HCT116 (cell line): ENCODE results near the gene PGM3. TPM values are rescaled to one million over a fixed set of nuclear protein-coding genes. Genes with fewer than 3 reads are reported as not detected.
A peak's percentile ranks its signal among the peaks of the same experiment; 100 is the strongest.

Experiments
- ATAC-seq: fragments of 200-7000 bp; cut with Tn5 transposase; 2 replicates; pipeline ENCODE4 v1.9.1; 2020; ENCODE audit warnings: mild to moderate bottlenecking, moderate library complexity
- BruUV-seq: library from RNA; stranded (reverse); fragments of 400-500 nt; replicated peaks from 2 replicates; lab custom pipeline; 2021; lab: Mats Ljungman, UMichigan
- CTCF ChIA-PET: fragments of 300-600 bp; sonication (Branson Sonifier 250); formaldehyde crosslinking; loops from one replicate; lab custom pipeline; 2021; ENCODE audit warnings: antibody characterized with exemption; lab: Charles Lee
- POLR2A ChIA-PET: fragments of 300-600, 350-600 bp; sonication (Branson Sonifier 250); formaldehyde crosslinking; loops from one replicate; lab custom pipeline; 2021; ENCODE audit warnings: antibody characterized with exemption; lab: Charles Lee
- RAD21 ChIA-PET, 2 experiments: fragments of 300-600 bp; sonication (Branson Sonifier 250); formaldehyde crosslinking; loops; one replicate each; lab custom pipeline; 2023; ENCODE audit warnings: low total read pairs in 2 of 2; ENCODE audit not compliant: uncharacterized antibody in 2 of 2, unreplicated experiment in 2 of 2, low non-redundant PET in 1 of 2; lab: Charles Lee
- DNase-seq: peaks from one replicate; pipeline ENCODE4 v3.0.0-alpha.2; 2010; ENCODE audit warnings: low read depth, low spot score
- H2AFZ ChIP-seq: fragments of 200-600 bp; shearing (Covaris generic), sonication (generic); 2 replicates; pipeline ENCODE4 v1.6.1; 2017; ENCODE audit warnings: low read depth, mixed run types, mixed read lengths, antibody characterized with exemption, low read length; ENCODE audit not compliant: poor library complexity, severe bottlenecking
- H3K27ac ChIP-seq: 2 replicates; pipeline ENCODE4 v1.5.1; 2012; ENCODE audit warnings: low read depth, low read length
- H3K27me3 ChIP-seq: fragments of 200-600 bp; sonication (generic); 2 replicates; pipeline ENCODE4 v1.6.1; 2016; ENCODE audit warnings: mixed run types, low read length, mixed read lengths; ENCODE audit not compliant: insufficient read depth
- H3K36me3 ChIP-seq, 2 experiments: fragments of 200-500 bp in 1 of 2; fragments of 200-600 bp in 1 of 2; sonication (Bioruptor generic) in 1 of 2; sonication (generic) in 1 of 2; 2 replicates each; pipeline versions ENCODE4 v1.5.1 to v1.6.1; 2014 to 2016; ENCODE audit warnings: low read length in 2 of 2, inconsistent platforms in 1 of 2, mixed read lengths in 1 of 2, mixed run types in 1 of 2; ENCODE audit not compliant: insufficient read depth in 2 of 2, control insufficient read depth in 1 of 2
- H3K4me1 ChIP-seq, 2 experiments: fragments of 200-600 bp in 1 of 2; sonication (generic) in 1 of 2; 2 replicates each; pipeline versions ENCODE4 v1.5.1 to v1.6.1; 2012 to 2017; ENCODE audit warnings: low read length in 2 of 2, inconsistent platforms in 1 of 2, mild to moderate bottlenecking in 1 of 2, mixed read lengths in 1 of 2, mixed run types in 1 of 2, moderate library complexity in 1 of 2; ENCODE audit not compliant: insufficient read depth in 2 of 2, control insufficient read depth in 1 of 2
- H3K4me2 ChIP-seq: fragments of 200-600 bp; sonication (generic); 2 replicates; pipeline ENCODE4 v1.6.1; 2017; ENCODE audit warnings: mixed run types, low read length, mixed read lengths
- H3K4me3 ChIP-seq, 2 experiments: fragments of 200-600 bp in 1 of 2; sonication (generic) in 1 of 2; replicated peaks in 1 of 2; 2 replicates each; pipeline ENCODE4 v1.5.1; 2011 to 2016; ENCODE audit warnings: low read length in 2 of 2, control low read depth in 1 of 2, low read depth in 1 of 2, mild to moderate bottlenecking in 1 of 2, mixed read lengths in 1 of 2, mixed run types in 1 of 2
- H3K79me2 ChIP-seq: fragments of 200-600 bp; sonication (generic); 2 replicates; pipeline ENCODE4 v1.6.1; 2017; ENCODE audit warnings: mild to moderate bottlenecking, mixed run types, low read length, moderate library complexity, mixed read lengths; ENCODE audit not compliant: insufficient read depth
- H3K9ac ChIP-seq: fragments of 200-600 bp; sonication (generic); 2 replicates; pipeline ENCODE4 v1.6.1; 2016; ENCODE audit warnings: low read length, mixed read lengths
- H3K9me2 ChIP-seq: fragments of 200-600 bp; sonication (generic), shearing (Covaris generic); 2 replicates; pipeline ENCODE4 v1.6.1; 2017; ENCODE audit warnings: mixed run types, mild to moderate bottlenecking, moderate library complexity; ENCODE audit not compliant: insufficient read depth
- H3K9me3 ChIP-seq, 2 experiments: fragments of 200-500 bp in 1 of 2; fragments of 200-600 bp in 1 of 2; sonication (Bioruptor generic) in 1 of 2; sonication (generic) in 1 of 2; 2 replicates each; pipeline ENCODE4 v1.6.1; 2014 to 2017; ENCODE audit warnings: low read length in 2 of 2, mixed read lengths in 2 of 2, inconsistent platforms in 1 of 2, low read depth in 1 of 2, mild to moderate bottlenecking in 1 of 2, mixed run types in 1 of 2, moderate library complexity in 1 of 2; ENCODE audit not compliant: control insufficient read depth in 1 of 2, insufficient read depth in 1 of 2
- H4K20me1 ChIP-seq: fragments of 200-600 bp; sonication (generic), shearing (Covaris generic); 2 replicates; pipeline ENCODE4 v1.6.1; 2017; ENCODE audit warnings: mixed run types, mild to moderate bottlenecking, moderate library complexity; ENCODE audit not compliant: insufficient read depth
- CTCF ChIP-seq, 3 experiments: fragments of 200-600 bp in 1 of 3; sonication (generic) in 1 of 3; IDR thresholded peaks in 2 of 3; conservative IDR thresholded peaks in 1 of 3; 2 replicates each; pipeline ENCODE4 v1.5.1; 2012 to 2017; ENCODE audit warnings: low read depth in 2 of 3, low read length in 2 of 3, antibody characterized with exemption in 1 of 3, borderline replicate concordance in 1 of 3, control low read depth in 1 of 3, mild to moderate bottlenecking in 1 of 3, mixed read lengths in 1 of 3, mixed run types in 1 of 3, moderate library complexity in 1 of 3; ENCODE audit not compliant: insufficient read depth in 1 of 3
- FOSL1 ChIP-seq: IDR thresholded peaks from 2 replicates; pipeline ENCODE4 v1.6.1; 2012; ENCODE audit warnings: low read depth
- RAD21 ChIP-seq: IDR thresholded peaks from 2 replicates; pipeline ENCODE4 v1.6.1; 2012; ENCODE audit warnings: low read depth, mild to moderate bottlenecking
- TCF7L2 ChIP-seq: IDR thresholded peaks from 2 replicates; pipeline ENCODE4 v1.7.0; 2011; ENCODE audit warnings: borderline replicate concordance, inconsistent platforms; ENCODE audit not compliant: insufficient read depth, insufficient read length; ENCODE audit errors: extremely low read depth
- YY1 ChIP-seq: IDR thresholded peaks from 2 replicates; pipeline ENCODE4 v1.6.1; 2011; ENCODE audit warnings: low read length, low read depth, moderate library complexity, mild to moderate bottlenecking; ENCODE audit not compliant: insufficient replicate concordance; ENCODE audit errors: extremely low read depth
- intact Hi-C: fragments of 100-400 bp; cut with micrococcal nuclease; formaldehyde crosslinking; loops from 2 replicates; pipeline ENCODE4 v1.10.0; 2022
- total RNA-seq: library from RNA; stranded (reverse); gene quantifications from one replicate; pipeline ENCODE4 v1.2.1, GENCODE V29; 2021; ENCODE audit not compliant: unreplicated experiment
- TF ChIP-seq, protein P1 (sequence below): IDR thresholded peaks from 2 replicates; pipeline ENCODE4 v1.6.1; 2012; ENCODE audit warnings: low read depth

Gene PGM3
- total RNA-seq, 1 experiment from 2014 or later, result 63.5 TPM

DNA sequence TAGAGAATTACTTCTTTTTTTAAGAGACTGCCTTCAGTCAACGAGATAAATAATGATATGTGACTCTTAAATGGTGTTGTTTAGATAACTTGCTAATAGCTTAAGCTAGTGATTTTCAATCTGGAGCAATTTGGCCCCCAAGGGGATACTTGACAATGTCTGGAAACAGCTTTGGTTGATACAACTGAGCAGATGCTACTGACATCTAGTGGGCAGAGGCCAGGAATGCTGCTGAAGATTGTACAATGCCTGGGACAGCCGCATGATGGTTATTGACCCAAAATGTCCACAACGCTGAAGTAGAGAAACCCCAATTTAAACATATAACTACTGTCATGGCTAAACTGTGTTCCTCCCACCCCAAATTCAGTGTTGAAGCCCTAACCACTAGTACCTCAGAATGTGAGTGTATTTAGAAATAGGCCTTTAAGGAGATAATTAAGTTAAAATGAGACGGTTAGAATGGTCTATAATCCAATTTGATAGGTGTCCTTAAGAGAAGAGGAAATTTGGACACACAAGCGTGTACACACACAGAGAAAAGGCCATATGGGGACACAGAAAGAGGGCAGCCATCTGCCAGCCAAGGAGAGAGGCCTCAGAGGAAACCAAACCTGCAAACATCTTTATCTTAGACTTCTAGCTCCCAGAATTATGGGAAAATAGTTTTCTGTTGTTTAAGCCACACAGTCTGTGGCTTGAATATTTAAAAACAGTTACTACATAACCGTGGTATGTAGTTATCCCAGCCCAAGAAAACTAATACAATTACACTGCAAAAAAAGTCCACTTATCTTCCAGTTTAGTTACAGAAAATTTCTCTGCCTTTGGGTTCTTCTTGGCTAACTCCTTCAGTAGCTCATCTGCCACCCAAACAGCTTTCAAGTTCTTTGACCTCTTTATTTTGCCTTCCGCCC is 22.3 kb upstream of the PGM3 start:
- intact Hi-C loops, result loop anchor here (1.0 to 5.0 kb wide), 2 partner anchors 148 to 963 kb away; partner anchors contain the start of gene DOP1A

More for the DNA sequence above, 22.3 kb upstream of the PGM3 start:
- Histone ChIP-seq H2AFZ (no peak overlapping the region), H3K9me2 (no peaks in the 10 kb centered on the region), H3K9ac (no peak overlapping the region), H3K36me3 (no peaks in the 10 kb centered on the region), H3K4me3 (no peak overlapping the region), H3K79me2 (no peaks in the 10 kb centered on the region), H4K20me1 (no peaks in the 10 kb centered on the region), H3K9me3 (no peaks in the 10 kb centered on the region), H3K27ac (no peak overlapping the region), H3K4me1 (no peaks in the 10 kb centered on the region), H3K27me3 (no peaks in the 10 kb centered on the region), H3K4me2 (no peak overlapping the region)
- ChIA-PET RAD21 (interaction anchor here (0.6 to 1.2 kb wide), 4 partner anchors 22 to 150 kb away, joined by 3 to 6 read pairs (median 4); partner anchors contain the start of genes DOP1A (in 2 of the 2), RWDD2A (in 1 of the 2) and UBE3D (in 1 of the 2)), CTCF (interaction anchor here (0.6 to 4.0 kb wide), 13 partner anchors 9 to 321 kb away, joined by 3 to 82 read pairs (median 4); partner anchors contain the start of genes DOP1A, PRSS35 and UBE3D), POLR2A (interaction anchor here (1.7 kb wide), 1 partner anchor 148 kb away, joined by 5 read pairs; the partner anchor contains the start of gene DOP1A)
- ATAC-seq (peak; percentile 97), DNase-seq (peak; percentile 38)
- BruUV-seq, result no TSS peak
- TF ChIP-seq, protein P1, sequence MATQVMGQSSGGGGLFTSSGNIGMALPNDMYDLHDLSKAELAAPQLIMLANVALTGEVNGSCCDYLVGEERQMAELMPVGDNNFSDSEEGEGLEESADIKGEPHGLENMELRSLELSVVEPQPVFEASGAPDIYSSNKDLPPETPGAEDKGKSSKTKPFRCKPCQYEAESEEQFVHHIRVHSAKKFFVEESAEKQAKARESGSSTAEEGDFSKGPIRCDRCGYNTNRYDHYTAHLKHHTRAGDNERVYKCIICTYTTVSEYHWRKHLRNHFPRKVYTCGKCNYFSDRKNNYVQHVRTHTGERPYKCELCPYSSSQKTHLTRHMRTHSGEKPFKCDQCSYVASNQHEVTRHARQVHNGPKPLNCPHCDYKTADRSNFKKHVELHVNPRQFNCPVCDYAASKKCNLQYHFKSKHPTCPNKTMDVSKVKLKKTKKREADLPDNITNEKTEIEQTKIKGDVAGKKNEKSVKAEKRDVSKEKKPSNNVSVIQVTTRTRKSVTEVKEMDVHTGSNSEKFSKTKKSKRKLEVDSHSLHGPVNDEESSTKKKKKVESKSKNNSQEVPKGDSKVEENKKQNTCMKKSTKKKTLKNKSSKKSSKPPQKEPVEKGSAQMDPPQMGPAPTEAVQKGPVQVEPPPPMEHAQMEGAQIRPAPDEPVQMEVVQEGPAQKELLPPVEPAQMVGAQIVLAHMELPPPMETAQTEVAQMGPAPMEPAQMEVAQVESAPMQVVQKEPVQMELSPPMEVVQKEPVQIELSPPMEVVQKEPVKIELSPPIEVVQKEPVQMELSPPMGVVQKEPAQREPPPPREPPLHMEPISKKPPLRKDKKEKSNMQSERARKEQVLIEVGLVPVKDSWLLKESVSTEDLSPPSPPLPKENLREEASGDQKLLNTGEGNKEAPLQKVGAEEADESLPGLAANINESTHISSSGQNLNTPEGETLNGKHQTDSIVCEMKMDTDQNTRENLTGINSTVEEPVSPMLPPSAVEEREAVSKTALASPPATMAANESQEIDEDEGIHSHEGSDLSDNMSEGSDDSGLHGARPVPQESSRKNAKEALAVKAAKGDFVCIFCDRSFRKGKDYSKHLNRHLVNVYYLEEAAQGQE, result no peak
- TF ChIP-seq YY1 (peak; percentile 19), FOSL1 (no peak), RAD21 (peak; percentile 80), CTCF (IDR thresholded peaks at IDR 0.05 in 2 of 3, conservative IDR thresholded peaks at IDR 0.05 in 1 of 3; ENCODE audit: borderline replicate concordance in 1 of 3, insufficient read depth in 1 of 3, low read depth in 2 of 3, low read length in 2 of 3) (peak; percentile 78 to 89 (median 83)), TCF7L2 (no peak)
